Gastrocnemius medialis (tissue), 4 donors: ENCODE measurements around the gene PTTG1IP.

Experiments
- POLR2A ChIP-seq, 2 donors: fragments of 450-650 bp; IDR thresholded peaks; one replicate each; pipeline ENCODE4 v1.6.1; 2017; ENCODE audit warnings: antibody characterized with exemption in 2 of 2, mild to moderate bottlenecking in 2 of 2, moderate library complexity in 2 of 2
- TF ChIP-seq, protein P1 (sequence below), 5 experiments: fragments of 450-650 bp in 3 of 5; fragments of 200-600 bp in 2 of 5; sonication (generic) in 2 of 5; IDR thresholded peaks in 4 of 5; conservative IDR thresholded peaks in 1 of 5; 1 replicate in 4 of 5; 2 replicates in 1 of 5; pipeline ENCODE4 v1.5.1; 2016 to 2019; ENCODE audit warnings: antibody characterized with exemption in 5 of 5, mild to moderate bottlenecking in 3 of 5, moderate library complexity in 3 of 5

DNA sequence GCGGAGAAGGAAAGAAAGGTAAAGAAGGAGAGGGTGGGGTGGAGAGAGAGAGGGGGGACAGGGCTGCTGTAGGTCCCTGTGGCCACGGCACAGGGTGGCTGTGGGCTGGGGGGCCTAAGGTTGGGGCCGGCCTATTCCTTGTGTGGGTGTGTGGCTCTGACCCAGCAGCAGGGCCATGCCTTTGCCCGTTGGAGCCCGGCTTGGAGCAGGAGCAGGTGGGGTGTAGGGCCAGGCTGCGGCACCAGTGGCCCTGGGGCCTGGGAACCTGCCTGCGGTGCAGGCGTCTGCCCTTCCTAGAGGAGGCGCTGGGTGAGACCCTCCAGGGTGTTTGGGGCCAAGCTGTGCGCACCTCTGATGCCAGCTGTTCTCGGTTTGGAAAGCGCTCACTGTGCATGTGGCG is 36.0 kb downstream of the PTTG1IP start:
- TF ChIP-seq, protein P1, sequence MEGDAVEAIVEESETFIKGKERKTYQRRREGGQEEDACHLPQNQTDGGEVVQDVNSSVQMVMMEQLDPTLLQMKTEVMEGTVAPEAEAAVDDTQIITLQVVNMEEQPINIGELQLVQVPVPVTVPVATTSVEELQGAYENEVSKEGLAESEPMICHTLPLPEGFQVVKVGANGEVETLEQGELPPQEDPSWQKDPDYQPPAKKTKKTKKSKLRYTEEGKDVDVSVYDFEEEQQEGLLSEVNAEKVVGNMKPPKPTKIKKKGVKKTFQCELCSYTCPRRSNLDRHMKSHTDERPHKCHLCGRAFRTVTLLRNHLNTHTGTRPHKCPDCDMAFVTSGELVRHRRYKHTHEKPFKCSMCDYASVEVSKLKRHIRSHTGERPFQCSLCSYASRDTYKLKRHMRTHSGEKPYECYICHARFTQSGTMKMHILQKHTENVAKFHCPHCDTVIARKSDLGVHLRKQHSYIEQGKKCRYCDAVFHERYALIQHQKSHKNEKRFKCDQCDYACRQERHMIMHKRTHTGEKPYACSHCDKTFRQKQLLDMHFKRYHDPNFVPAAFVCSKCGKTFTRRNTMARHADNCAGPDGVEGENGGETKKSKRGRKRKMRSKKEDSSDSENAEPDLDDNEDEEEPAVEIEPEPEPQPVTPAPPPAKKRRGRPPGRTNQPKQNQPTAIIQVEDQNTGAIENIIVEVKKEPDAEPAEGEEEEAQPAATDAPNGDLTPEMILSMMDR (IDR thresholded peaks at IDR 0.05 in 4 of 5, conservative IDR thresholded peaks at IDR 0.05 in 1 of 5): no peak
- no peak for TF ChIP-seq POLR2A (IDR thresholded peaks at IDR 0.05)
